Nephron progenitor cell (in vitro differentiated cells): Measurements from ENCODE around the gene DNMBP.
A peak's percentile ranks its signal among the peaks of the same experiment; 100 is the strongest.

Source experiments
- DNase-seq: peaks from one replicate; pipeline ENCODE4 v3.0.0; 2021
- H3K27ac Mint-ChIP-seq: 2 replicates; pipeline ENCODE4 v1.8.0; 2021; ENCODE audit warnings: mild to moderate bottlenecking, moderate library complexity, mixed read lengths
- H3K27me3 Mint-ChIP-seq: 2 replicates; pipeline ENCODE4 v1.8.0; 2021; ENCODE audit warnings: mild to moderate bottlenecking, low read depth, mixed read lengths; ENCODE audit not compliant: poor library complexity
- H3K36me3 Mint-ChIP-seq: 2 replicates; pipeline ENCODE4 v1.8.0; 2021; ENCODE audit warnings: low read depth, mixed read lengths
- H3K4me1 Mint-ChIP-seq: 2 replicates; pipeline ENCODE4 v1.8.0; 2021; ENCODE audit warnings: mixed read lengths
- H3K4me3 Mint-ChIP-seq: 2 replicates; pipeline ENCODE4 v1.8.0; 2021; ENCODE audit warnings: mild to moderate bottlenecking, moderate library complexity, mixed read lengths
- H3K9me3 Mint-ChIP-seq: 2 replicates; pipeline ENCODE4 v1.8.0; 2021; ENCODE audit warnings: mild to moderate bottlenecking, moderate library complexity, mixed read lengths
- TF ChIP-seq, protein P1 (sequence below): fragments of 200-600 bp; sonication (generic); IDR thresholded peaks from 2 replicates; pipeline ENCODE4 v1.5.0; 2021; ENCODE audit warnings: antibody characterized with exemption

The DNMBP gene, protein sequence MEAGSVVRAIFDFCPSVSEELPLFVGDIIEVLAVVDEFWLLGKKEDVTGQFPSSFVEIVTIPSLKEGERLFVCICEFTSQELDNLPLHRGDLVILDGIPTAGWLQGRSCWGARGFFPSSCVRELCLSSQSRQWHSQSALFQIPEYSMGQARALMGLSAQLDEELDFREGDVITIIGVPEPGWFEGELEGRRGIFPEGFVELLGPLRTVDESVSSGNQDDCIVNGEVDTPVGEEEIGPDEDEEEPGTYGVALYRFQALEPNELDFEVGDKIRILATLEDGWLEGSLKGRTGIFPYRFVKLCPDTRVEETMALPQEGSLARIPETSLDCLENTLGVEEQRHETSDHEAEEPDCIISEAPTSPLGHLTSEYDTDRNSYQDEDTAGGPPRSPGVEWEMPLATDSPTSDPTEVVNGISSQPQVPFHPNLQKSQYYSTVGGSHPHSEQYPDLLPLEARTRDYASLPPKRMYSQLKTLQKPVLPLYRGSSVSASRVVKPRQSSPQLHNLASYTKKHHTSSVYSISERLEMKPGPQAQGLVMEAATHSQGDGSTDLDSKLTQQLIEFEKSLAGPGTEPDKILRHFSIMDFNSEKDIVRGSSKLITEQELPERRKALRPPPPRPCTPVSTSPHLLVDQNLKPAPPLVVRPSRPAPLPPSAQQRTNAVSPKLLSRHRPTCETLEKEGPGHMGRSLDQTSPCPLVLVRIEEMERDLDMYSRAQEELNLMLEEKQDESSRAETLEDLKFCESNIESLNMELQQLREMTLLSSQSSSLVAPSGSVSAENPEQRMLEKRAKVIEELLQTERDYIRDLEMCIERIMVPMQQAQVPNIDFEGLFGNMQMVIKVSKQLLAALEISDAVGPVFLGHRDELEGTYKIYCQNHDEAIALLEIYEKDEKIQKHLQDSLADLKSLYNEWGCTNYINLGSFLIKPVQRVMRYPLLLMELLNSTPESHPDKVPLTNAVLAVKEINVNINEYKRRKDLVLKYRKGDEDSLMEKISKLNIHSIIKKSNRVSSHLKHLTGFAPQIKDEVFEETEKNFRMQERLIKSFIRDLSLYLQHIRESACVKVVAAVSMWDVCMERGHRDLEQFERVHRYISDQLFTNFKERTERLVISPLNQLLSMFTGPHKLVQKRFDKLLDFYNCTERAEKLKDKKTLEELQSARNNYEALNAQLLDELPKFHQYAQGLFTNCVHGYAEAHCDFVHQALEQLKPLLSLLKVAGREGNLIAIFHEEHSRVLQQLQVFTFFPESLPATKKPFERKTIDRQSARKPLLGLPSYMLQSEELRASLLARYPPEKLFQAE (N-terminal part only)

DNA sequence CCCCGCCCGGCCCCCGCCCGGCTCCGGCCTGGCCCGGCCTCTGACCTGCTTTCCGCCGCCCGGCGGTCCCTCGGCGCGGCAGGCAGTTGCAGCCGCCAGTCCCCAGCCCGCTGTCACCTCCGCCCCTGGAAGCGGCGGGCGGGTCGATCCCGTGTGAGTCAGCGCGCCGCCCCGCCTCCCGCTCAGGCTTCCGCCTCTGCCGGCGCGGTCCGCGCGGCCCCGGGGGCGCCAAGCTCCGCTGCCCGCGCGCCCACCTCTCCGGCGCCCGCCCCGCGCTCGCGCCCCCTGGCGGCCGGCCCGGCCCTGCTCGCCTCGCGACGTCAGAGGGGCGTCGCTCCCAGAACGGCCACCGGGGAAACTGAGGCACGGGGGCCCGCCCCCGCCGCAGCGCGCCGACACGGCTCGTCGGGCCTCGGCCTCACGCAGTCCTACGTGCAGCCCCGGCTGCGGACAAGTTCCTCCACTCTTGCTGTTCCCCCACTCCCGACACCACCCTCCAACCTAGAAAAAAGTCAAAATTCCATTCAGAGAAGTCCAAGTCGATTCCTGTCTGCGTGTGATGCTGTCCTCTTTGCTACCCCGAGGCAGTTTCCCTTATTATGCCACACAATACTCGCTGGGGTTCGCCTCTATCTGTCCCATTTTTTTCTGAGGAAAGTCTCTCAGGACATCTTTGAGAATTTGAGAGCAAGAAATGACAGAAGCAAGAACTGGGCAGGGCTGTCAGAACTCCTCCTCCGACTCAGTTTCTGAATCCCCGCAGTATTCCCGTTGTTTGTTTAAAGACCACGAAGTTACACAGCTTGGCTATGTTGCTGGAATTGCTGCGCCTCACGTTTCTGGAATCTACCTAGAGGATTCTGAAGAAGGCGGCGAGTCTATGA, at the start of gene DNMBP:
Gene DNMBP (minus strand): TSS at position 155 of the 884 bp plus-strand sequence. CDS start 37,823 bp downstream, outside the sequence.
- TF ChIP-seq, protein P1, sequence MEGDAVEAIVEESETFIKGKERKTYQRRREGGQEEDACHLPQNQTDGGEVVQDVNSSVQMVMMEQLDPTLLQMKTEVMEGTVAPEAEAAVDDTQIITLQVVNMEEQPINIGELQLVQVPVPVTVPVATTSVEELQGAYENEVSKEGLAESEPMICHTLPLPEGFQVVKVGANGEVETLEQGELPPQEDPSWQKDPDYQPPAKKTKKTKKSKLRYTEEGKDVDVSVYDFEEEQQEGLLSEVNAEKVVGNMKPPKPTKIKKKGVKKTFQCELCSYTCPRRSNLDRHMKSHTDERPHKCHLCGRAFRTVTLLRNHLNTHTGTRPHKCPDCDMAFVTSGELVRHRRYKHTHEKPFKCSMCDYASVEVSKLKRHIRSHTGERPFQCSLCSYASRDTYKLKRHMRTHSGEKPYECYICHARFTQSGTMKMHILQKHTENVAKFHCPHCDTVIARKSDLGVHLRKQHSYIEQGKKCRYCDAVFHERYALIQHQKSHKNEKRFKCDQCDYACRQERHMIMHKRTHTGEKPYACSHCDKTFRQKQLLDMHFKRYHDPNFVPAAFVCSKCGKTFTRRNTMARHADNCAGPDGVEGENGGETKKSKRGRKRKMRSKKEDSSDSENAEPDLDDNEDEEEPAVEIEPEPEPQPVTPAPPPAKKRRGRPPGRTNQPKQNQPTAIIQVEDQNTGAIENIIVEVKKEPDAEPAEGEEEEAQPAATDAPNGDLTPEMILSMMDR = peak; percentile 30
- Mint-ChIP-seq H3K9me3 (peaks cover 3% of the 10 kb centered on the region), H3K36me3 (no peaks in the 10 kb centered on the region), H3K27me3 (peaks cover 24% of the 10 kb centered on the region), H3K4me3 (peak within 1 kb of the TSS; percentile 92), H3K4me1 (peaks cover 53% of the 10 kb centered on the region), H3K27ac (no peak within 1 kb of the TSS)
- DNase-seq = peak; percentile 91

GRCh38 chr10:100057948-100058347, 48.2 kb upstream of the DNMBP start:
- Mint-ChIP-seq H3K4me1 (no peaks in the 10 kb centered on the region), H3K27me3 (peaks cover 6% of the 10 kb centered on the region), H3K36me3 (no peaks in the 10 kb centered on the region), H3K4me3 (no peak overlapping the region), H3K27ac (no peak overlapping the region), H3K9me3 (peaks cover 16% of the 10 kb centered on the region)
- TF ChIP-seq, protein P1 = no peak
- DNase-seq = no peak

GRCh38 chr10:100053686-100054460, 44.1 kb upstream of the DNMBP start:
- peaks cover 4% of the 10 kb centered on the region for H3K27me3 Mint-ChIP-seq
- no peak overlapping the region for H3K27ac Mint-ChIP-seq
- no peak for DNase-seq
- TF ChIP-seq, protein P1 = no peak
- H3K9me3 Mint-ChIP-seq = peaks cover 15% of the 10 kb centered on the region
- H3K36me3 Mint-ChIP-seq = no peaks in the 10 kb centered on the region
- H3K4me3 Mint-ChIP-seq = no peak overlapping the region
- peaks cover 5% of the 10 kb centered on the region for H3K4me1 Mint-ChIP-seq

- peak; percentile 94 for DNase-seq
- Mint-ChIP-seq H3K27me3 (peaks cover 12% of the 10 kb centered on the region), H3K4me3 (no peak overlapping the region), H3K36me3 (no peaks in the 10 kb centered on the region), H3K9me3 (no peaks in the 10 kb centered on the region), H3K27ac (no peak overlapping the region), H3K4me1 (peaks cover 17% of the 10 kb centered on the region)
- TF ChIP-seq, protein P1 = peak; percentile 99
Measured at GRCh38 chr10:100046021-100046486, 36.3 kb upstream of the DNMBP start.
